Measurements from ENCODE around the gene PKD2L2.

GRCh38 chr5:137935190-137935589 is 45.9 kb downstream of the PKD2L2 start:
- no peak for TF ChIP-seq CREB5 (CRISPR knock-in tag; IDR thresholded peaks at IDR 0.05)
- TF ChIP-seq MEIS2 (IDR thresholded peaks at IDR 0.05; ENCODE audit: partially characterized antibody): no peak
